GM21381 (cell line): Measurements from ENCODE around the gene LPP.

Experiments
- ATAC-seq: cut with Tn5 transposase; IDR thresholded peaks from one replicate; pipeline ENCODE4 v1.9.1; 2021; ENCODE audit warnings: mild to moderate bottlenecking, moderate library complexity; ENCODE audit not compliant: unreplicated experiment

The LPP gene

GRCh38 chr3:188295876-188296275, 141.9 kb downstream of the LPP start:
- no peak for ATAC-seq

- no peak for ATAC-seq
Measured at GRCh38 chr3:188296761-188297612, 143.0 kb downstream of the LPP start.

GRCh38 chr3:188298585-188298984, 144.6 kb downstream of the LPP start:
- ATAC-seq, result no peak

- no peak for ATAC-seq
Measured at GRCh38 chr3:188299068-188299467, 145.1 kb downstream of the LPP start.

- ATAC-seq, result no peak
Measured at GRCh38 chr3:188299708-188300107, 145.8 kb downstream of the LPP start.

- no peak for ATAC-seq
Measured at GRCh38 chr3:188301147-188301546, 147.2 kb downstream of the LPP start.

- no peak for ATAC-seq
Measured at GRCh38 chr3:188303286-188303799, 149.4 kb downstream of the LPP start.

GRCh38 chr3:188303823-188304222, 149.9 kb downstream of the LPP start:
- no peak for ATAC-seq

GRCh38 chr3:188304501-188304900, 150.5 kb downstream of the LPP start:
- no peak for ATAC-seq

- ATAC-seq, result no peak
Measured at GRCh38 chr3:188305220-188305619, 151.3 kb downstream of the LPP start.

GRCh38 chr3:188306435-188307005, 152.6 kb downstream of the LPP start:
- no peak for ATAC-seq

GRCh38 chr3:188309437-188310269, 155.7 kb downstream of the LPP start:
- peak; percentile 98 for ATAC-seq

GRCh38 chr3:188310270-188310710, 156.3 kb downstream of the LPP start:
- ATAC-seq, result no peak

- no peak for ATAC-seq
Measured at GRCh38 chr3:188315553-188315952, 161.6 kb downstream of the LPP start.

GRCh38 chr3:188316021-188316722, 162.2 kb downstream of the LPP start:
- no peak for ATAC-seq

- no peak for ATAC-seq
Measured at GRCh38 chr3:188316723-188317070, 162.7 kb downstream of the LPP start.

GRCh38 chr3:188319569-188319968, 165.6 kb downstream of the LPP start:
- no peak for ATAC-seq

GRCh38 chr3:188320757-188321156, 166.8 kb downstream of the LPP start:
- no peak for ATAC-seq

- ATAC-seq, result no peak
Measured at GRCh38 chr3:188321258-188321657, 167.3 kb downstream of the LPP start.

GRCh38 chr3:188322135-188322887, 168.4 kb downstream of the LPP start:
- ATAC-seq, result no peak
